G401 (cell line): Measurements from ENCODE around the gene MX1. TPM values are rescaled to one million over a fixed set of nuclear protein-coding genes. Genes with fewer than 3 reads are reported as not detected.

ENCODE experiments used
- DNase-seq: peaks from one replicate; pipeline ENCODE4 v3.0.0-alpha.2; 2015; ENCODE audit warnings: low spot score
- in situ Hi-C: cut with HindIII; loops from 2 replicates; pipeline ENCODE4 v1.10.0; 2016; ENCODE audit warnings: low sequenced_read_pairs, mixed read lengths
- total RNA-seq: library from RNA; depleted of rRNA; stranded (reverse); fragments of >200 nt; shearing (Covaris generic); gene quantifications from 2 replicates; pipeline ENCODE4 v1.2.3, GENCODE V29; 2014

MX1 gene
- total RNA-seq, 1 experiment from 2014 or later = not detected

GRCh38 chr21:41451753-41452676 is 26.0 kb downstream of the MX1 start:
- in situ Hi-C loops = no loop called here
- no peak for DNase-seq

GRCh38 chr21:41453198-41453597 is 27.2 kb downstream of the MX1 start:
- in situ Hi-C loops = no loop called here
- no peak for DNase-seq

- DNase-seq = no peak
- in situ Hi-C loops = no loop called here
Observed at GRCh38 chr21:41453761-41454160, 27.7 kb downstream of the MX1 start.

GRCh38 chr21:41458121-41458520 is 32.1 kb downstream of the MX1 start:
- in situ Hi-C loops = no loop called here
- no peak for DNase-seq

GRCh38 chr21:41458559-41458958 is 32.5 kb downstream of the MX1 start:
- no peak for DNase-seq
- in situ Hi-C loops = no loop called here

GRCh38 chr21:41459884-41460534 is 34.0 kb downstream of the MX1 start:
- in situ Hi-C loops = no loop called here
- DNase-seq = no peak

- peak; percentile 18 for DNase-seq
- in situ Hi-C loops = no loop called here
Observed at GRCh38 chr21:41460578-41461527, 34.8 kb downstream of the MX1 start.

GRCh38 chr21:41465176-41465781 is 39.2 kb downstream of the MX1 start:
- DNase-seq = no peak
- in situ Hi-C loops = no loop called here

- in situ Hi-C loops = no loop called here
- DNase-seq = no peak
Observed at GRCh38 chr21:41466024-41466820, 40.2 kb downstream of the MX1 start.

- DNase-seq = no peak
- in situ Hi-C loops = no loop called here
Observed at GRCh38 chr21:41470054-41470453, 44.0 kb downstream of the MX1 start.

- in situ Hi-C loops = no loop called here
- DNase-seq = no peak
Observed at GRCh38 chr21:41472753-41473548, 46.9 kb downstream of the MX1 start.

GRCh38 chr21:41475714-41476420 is 49.8 kb downstream of the MX1 start:
- in situ Hi-C loops = no loop called here
- no peak for DNase-seq

- in situ Hi-C loops = no loop called here
- peak; percentile 2 for DNase-seq
Observed at GRCh38 chr21:41477641-41478318, 51.7 kb downstream of the MX1 start.

GRCh38 chr21:41478319-41479177 is 52.5 kb downstream of the MX1 start:
- no peak for DNase-seq

GRCh38 chr21:41479686-41480085 is 53.6 kb downstream of the MX1 start:
- no peak for DNase-seq
- in situ Hi-C loops = no loop called here

More at GRCh38 chr21:41478319-41479177, 52.5 kb downstream of the MX1 start:
- in situ Hi-C loops = no loop called here
